GM12891 (cell line): ENCODE results near the gene SLC66A1.

Source experiments
- DNase-seq: peaks from one replicate; pipeline ENCODE4 v3.0.0; 2011; ENCODE audit warnings: low spot score; ENCODE audit not compliant: insufficient read length
- FAIRE-seq: peaks from 2 replicates; lab custom pipeline; 2011; peaks lifted over from hg19 to GRCh38; lab: Jason Lieb, UNC
- PAX5 ChIP-seq: IDR thresholded peaks from 2 replicates; pipeline ENCODE4 v1.6.1; 2011; ENCODE audit warnings: low read length, moderate library complexity, mild to moderate bottlenecking; ENCODE audit not compliant: insufficient read depth, severe bottlenecking
- POLR2A ChIP-seq: IDR thresholded peaks from 2 replicates; pipeline ENCODE4 v1.6.1; 2011; ENCODE audit warnings: low read depth, low read length, control low read depth
- POLR2AphosphoS5 ChIP-seq: IDR thresholded peaks from 2 replicates; pipeline ENCODE4 v1.6.1; 2011; ENCODE audit warnings: low read depth, low read length, control low read depth
- POU2F2 ChIP-seq: IDR thresholded peaks from 2 replicates; pipeline ENCODE4 v1.6.1; 2011; ENCODE audit warnings: low read depth, mild to moderate bottlenecking, control low read depth, low read length, moderate library complexity
- SPI1 ChIP-seq: IDR thresholded peaks from 2 replicates; pipeline ENCODE4 v1.6.1; 2011; ENCODE audit warnings: low read depth, low read length, control low read depth
- TAF1 ChIP-seq: IDR thresholded peaks from 2 replicates; pipeline ENCODE4 v1.6.1; 2011; ENCODE audit warnings: low read depth, low read length, control low read depth

SLC66A1 gene

GRCh38 chr1:19369396-19370090 lies 57.4 kb downstream of the SLC66A1 start:
- FAIRE-seq, result no peak
- no peak for DNase-seq
- TF ChIP-seq POLR2A (no peak), PAX5 (no peak), SPI1 (no peak), TAF1 (no peak), POLR2AphosphoS5 (no peak), POU2F2 (no peak)

GRCh38 chr1:19370453-19371170 lies 58.5 kb downstream of the SLC66A1 start:
- DNase-seq (no peak), FAIRE-seq (no peak)
- no peak for TF ChIP-seq POU2F2
- no peak for TF ChIP-seq SPI1
- TF ChIP-seq POLR2A, result no peak
- no peak for TF ChIP-seq TAF1
- TF ChIP-seq POLR2AphosphoS5, result no peak
- TF ChIP-seq PAX5, result no peak

GRCh38 chr1:19371226-19372135 lies 59.4 kb downstream of the SLC66A1 start:
- no peak for TF ChIP-seq SPI1
- no peak for TF ChIP-seq POU2F2
- no peak for TF ChIP-seq POLR2AphosphoS5
- no peak for TF ChIP-seq PAX5
- no peak for TF ChIP-seq TAF1
- no peak for TF ChIP-seq POLR2A
- FAIRE-seq (no peak), DNase-seq (no peak)

- no peak for FAIRE-seq
- DNase-seq, result no peak
These were observed 60.0 kb downstream of the SLC66A1 start for GRCh38 chr1:19372136-19372514.

GRCh38 chr1:19372602-19373001 lies 60.5 kb downstream of the SLC66A1 start:
- TF ChIP-seq PAX5, result no peak
- TF ChIP-seq POLR2A, result no peak
- TF ChIP-seq POLR2AphosphoS5, result no peak
- no peak for TF ChIP-seq TAF1
- no peak for TF ChIP-seq SPI1
- TF ChIP-seq POU2F2, result no peak
- DNase-seq, result no peak
- no peak for FAIRE-seq

More at GRCh38 chr1:19372136-19372514, 60.0 kb downstream of the SLC66A1 start:
- TF ChIP-seq SPI1, result no peak
- no peak for TF ChIP-seq PAX5
- no peak for TF ChIP-seq TAF1
- no peak for TF ChIP-seq POLR2A
- no peak for TF ChIP-seq POLR2AphosphoS5
- TF ChIP-seq POU2F2, result no peak

GRCh38 chr1:19373211-19374082 lies 61.3 kb downstream of the SLC66A1 start:
- FAIRE-seq (no peak), DNase-seq (no peak)

GRCh38 chr1:19374083-19374801 lies 62.1 kb downstream of the SLC66A1 start:
- FAIRE-seq, result peak; percentile 66
- no peak for DNase-seq
- TF ChIP-seq POLR2A (no peak), TAF1 (no peak), POLR2AphosphoS5 (no peak), SPI1 (no peak), PAX5 (no peak), POU2F2 (no peak)

More at GRCh38 chr1:19373211-19374082, 61.3 kb downstream of the SLC66A1 start:
- TF ChIP-seq SPI1 (no peak), POLR2A (no peak), POU2F2 (no peak), TAF1 (no peak)

- TF ChIP-seq PAX5, result no peak
- TF ChIP-seq SPI1, result no peak
- TF ChIP-seq POLR2A, result no peak
- TF ChIP-seq TAF1, result no peak
- TF ChIP-seq POU2F2, result no peak
- TF ChIP-seq POLR2AphosphoS5, result no peak
- no peak for DNase-seq
- FAIRE-seq, result no peak
These were observed 62.8 kb downstream of the SLC66A1 start for GRCh38 chr1:19374926-19375325.
